HEK293T (cell line): ENCODE data around the gene PNKD.

Source experiments
- FOXK2 ChIP-seq: fragments of 450-650 bp; IDR thresholded peaks from 2 replicates; pipeline ENCODE4 v1.6.1; 2016; ENCODE audit warnings: mild to moderate bottlenecking
- HDGF ChIP-seq: fragments of 450-650 bp; IDR thresholded peaks from 2 replicates; pipeline ENCODE4 v1.6.1; 2017; ENCODE audit warnings: antibody characterized with exemption, borderline replicate concordance
- PKNOX1 ChIP-seq: fragments of 450-650 bp; IDR thresholded peaks from 2 replicates; pipeline ENCODE4 v1.6.1; 2016

- TF ChIP-seq FOXK2 (no peak), PKNOX1 (no peak), HDGF (no peak)
These were observed 46.1 kb upstream of the PNKD start for GRCh38 chr2:218224186-218224585.
